Fibroblast of skin of back (primary cell): Measurements from ENCODE around the gene RNASE4.

Source experiments
- DNase-seq: peaks from one replicate; pipeline ENCODE4 v3.0.0-alpha.2; 2013

Gene RNASE4

GRCh38 chr14:20745571-20746358 lies 61.4 kb downstream of the RNASE4 start, which contains the start of gene EDDM3A:
Gene EDDM3A, plus strand, starts transcription at chr14:20745887. Its CDS starts 1,694 bp downstream, at chr14:20747581.
- no peak for DNase-seq

GRCh38 chr14:20746566-20746965 lies 62.2 kb downstream of the RNASE4 start:
- DNase-seq, result no peak

GRCh38 chr14:20748439-20748838 lies 64.1 kb downstream of the RNASE4 start:
- no peak for DNase-seq

GRCh38 chr14:20750194-20750593 lies 65.8 kb downstream of the RNASE4 start:
- no peak for DNase-seq
